ENCODE measurements around the gene GALNT10. TPM values are rescaled to one million over a fixed set of nuclear protein-coding genes. Genes with fewer than 3 reads are reported as not detected.
A peak's percentile ranks its signal among the peaks of the same experiment; 100 is the strongest.

The GALNT10 gene
- total and polyA plus RNA-seq, 2 donors from 2014 or later: 13.0 to 44.3 TPM

GRCh38 chr5:154442801-154443200, 252.3 kb downstream of the GALNT10 start:
- intact Hi-C loops (cut with DNase I): no loop called here
- no peak for DNase-seq
- FAIRE-seq: no peak
- Histone ChIP-seq H3K36me3 (ENCODE audit: control insufficient read depth in 2 of 3, insufficient read depth in 3 of 3, low read length in 3 of 3) (peaks cover 0 to 7% (median 0%) of the 10 kb centered on the region in 3 donors), H3K9me3 (ENCODE audit: control insufficient read depth in 2 of 3, insufficient read depth in 1 of 3, low read length in 3 of 3) (no peaks in the 10 kb centered on the region), H3K4me1 (ENCODE audit: control insufficient read depth in 2 of 3, insufficient read depth in 2 of 3, low read depth in 1 of 3, low read length in 3 of 3) (peaks cover 0 to 7% (median 3%) of the 10 kb centered on the region in 3 donors), H3K9ac (ENCODE audit: low read length in 3 of 3) (no peak overlapping the region), H3K27me3 (ENCODE audit: control insufficient read depth, insufficient read depth, low read length) (no peaks in the 10 kb centered on the region), H3K4me3 (ENCODE audit: low read length in 3 of 3) (no peak overlapping the region), H3K27ac (ENCODE audit: low read depth in 2 of 2, low read length in 2 of 2) (no peak overlapping the region)
- no peak for TF ChIP-seq CTCF (IDR thresholded peaks at IDR 0.05; ENCODE audit: borderline replicate concordance, extremely low read depth, insufficient read depth)

GRCh38 chr5:154444556-154445421, 254.3 kb downstream of the GALNT10 start:
- H3K9me3 ChIP-seq (ENCODE audit: control insufficient read depth in 2 of 3, insufficient read depth in 1 of 3, low read length in 3 of 3): no peaks in the 10 kb centered on the region
- intact Hi-C loops (cut with DNase I): no loop called here
- TF ChIP-seq CTCF (IDR thresholded peaks at IDR 0.05; ENCODE audit: borderline replicate concordance, extremely low read depth, insufficient read depth): no peak
- FAIRE-seq: no peak
- peak overlapping the region; percentile 91 to 97 (median 96) for H3K4me3 ChIP-seq (ENCODE audit: low read length in 3 of 3)
- peaks cover 3 to 14% (median 8%) of the 10 kb centered on the region in 3 donors for H3K4me1 ChIP-seq (ENCODE audit: control insufficient read depth in 2 of 3, insufficient read depth in 2 of 3, low read depth in 1 of 3, low read length in 3 of 3)
- peaks cover 0 to 3% (median 0%) of the 10 kb centered on the region in 3 donors for H3K36me3 ChIP-seq (ENCODE audit: control insufficient read depth in 2 of 3, insufficient read depth in 3 of 3, low read length in 3 of 3)
- peak overlapping the region; percentile 40 to 51 for H3K27ac ChIP-seq (ENCODE audit: low read depth in 2 of 2, low read length in 2 of 2)
- H3K9ac ChIP-seq (ENCODE audit: low read length in 3 of 3): peak overlapping the region; percentile 81 to 86 (median 85)
- DNase-seq: peak; percentile 21 to 71 (median 37)
- H3K27me3 ChIP-seq (ENCODE audit: control insufficient read depth, insufficient read depth, low read length): no peaks in the 10 kb centered on the region

GRCh38 chr5:154445422-154446194, 255.1 kb downstream of the GALNT10 start, which contains the start of gene SAP30L:
SAP30L (plus strand) TSS chr5:154445997; CDS start chr5:154446605, 608 bp downstream.
- intact Hi-C loops (cut with DNase I): no loop called here
- peaks cover 3 to 14% (median 8%) of the 10 kb centered on the region in 3 donors for H3K4me1 ChIP-seq (ENCODE audit: control insufficient read depth in 2 of 3, insufficient read depth in 2 of 3, low read depth in 1 of 3, low read length in 3 of 3)
- no peak for FAIRE-seq
- H3K4me3 ChIP-seq (ENCODE audit: low read length in 3 of 3): peak within 1 kb of the TSS; percentile 91 to 97 (median 96)
- peaks cover 0 to 5% (median 0%) of the 10 kb centered on the region in 3 donors for H3K36me3 ChIP-seq (ENCODE audit: control insufficient read depth in 2 of 3, insufficient read depth in 3 of 3, low read length in 3 of 3)
- peak within 1 kb of the TSS; percentile 81 to 86 (median 85) for H3K9ac ChIP-seq (ENCODE audit: low read length in 3 of 3)
- TF ChIP-seq CTCF (IDR thresholded peaks at IDR 0.05; ENCODE audit: borderline replicate concordance, extremely low read depth, insufficient read depth): no peak
- peak; percentile 96 to 98 (median 97) for DNase-seq
- H3K9me3 ChIP-seq (ENCODE audit: control insufficient read depth in 2 of 3, insufficient read depth in 1 of 3, low read length in 3 of 3): no peaks in the 10 kb centered on the region
- no peaks in the 10 kb centered on the region for H3K27me3 ChIP-seq (ENCODE audit: control insufficient read depth, insufficient read depth, low read length)
- peak within 1 kb of the TSS; percentile 40 to 53 for H3K27ac ChIP-seq (ENCODE audit: low read depth in 2 of 2, low read length in 2 of 2)
